ENCODE results near the gene DAAM1. TPM values are rescaled to one million over a fixed set of nuclear protein-coding genes. Genes with fewer than 3 reads are reported as not detected.

Gene DAAM1
- total RNA-seq, 1 donor from 2014 or later = 39.5 TPM

DNA sequence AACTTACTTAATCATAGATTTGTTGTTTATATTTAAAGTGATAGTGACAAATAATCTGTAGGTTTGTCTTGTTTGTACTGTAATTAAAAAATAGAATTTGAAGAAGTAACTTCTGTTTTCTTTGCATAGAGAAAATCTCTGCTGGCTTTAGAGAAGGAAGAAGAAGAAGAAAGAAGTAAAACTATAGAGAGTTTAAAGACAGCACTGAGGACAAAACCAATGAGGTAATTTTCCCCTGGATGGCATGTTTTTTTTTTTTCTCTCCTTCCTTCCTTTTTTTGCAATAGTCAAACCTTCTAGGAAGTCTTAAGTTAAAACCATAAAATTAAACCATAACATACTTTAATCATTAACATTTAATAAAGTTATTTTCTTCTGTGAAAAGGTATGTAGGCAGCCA lies 131.9 kb downstream of the DAAM1 start:
- no peaks in the 10 kb centered on the region for H3K36me3 ChIP-seq
- H3K27me3 ChIP-seq = no peaks in the 10 kb centered on the region
- no peak overlapping the region for H3K4me3 ChIP-seq
- H2AFZ ChIP-seq (replicated peaks) = no peak overlapping the region
- TF ChIP-seq, protein P1, sequence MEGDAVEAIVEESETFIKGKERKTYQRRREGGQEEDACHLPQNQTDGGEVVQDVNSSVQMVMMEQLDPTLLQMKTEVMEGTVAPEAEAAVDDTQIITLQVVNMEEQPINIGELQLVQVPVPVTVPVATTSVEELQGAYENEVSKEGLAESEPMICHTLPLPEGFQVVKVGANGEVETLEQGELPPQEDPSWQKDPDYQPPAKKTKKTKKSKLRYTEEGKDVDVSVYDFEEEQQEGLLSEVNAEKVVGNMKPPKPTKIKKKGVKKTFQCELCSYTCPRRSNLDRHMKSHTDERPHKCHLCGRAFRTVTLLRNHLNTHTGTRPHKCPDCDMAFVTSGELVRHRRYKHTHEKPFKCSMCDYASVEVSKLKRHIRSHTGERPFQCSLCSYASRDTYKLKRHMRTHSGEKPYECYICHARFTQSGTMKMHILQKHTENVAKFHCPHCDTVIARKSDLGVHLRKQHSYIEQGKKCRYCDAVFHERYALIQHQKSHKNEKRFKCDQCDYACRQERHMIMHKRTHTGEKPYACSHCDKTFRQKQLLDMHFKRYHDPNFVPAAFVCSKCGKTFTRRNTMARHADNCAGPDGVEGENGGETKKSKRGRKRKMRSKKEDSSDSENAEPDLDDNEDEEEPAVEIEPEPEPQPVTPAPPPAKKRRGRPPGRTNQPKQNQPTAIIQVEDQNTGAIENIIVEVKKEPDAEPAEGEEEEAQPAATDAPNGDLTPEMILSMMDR (IDR thresholded peaks at IDR 0.05) = no peak
- no peak for TF ChIP-seq EZH2 (IDR thresholded peaks at IDR 0.05)
- TF ChIP-seq EZH2phosphoT487 (IDR thresholded peaks at IDR 0.05) = no peak
- Mint-ChIP-seq H3K4me3 (no peak overlapping the region), H3K4me1 (peaks cover 22% of the 10 kb centered on the region), H3K27me3 (ENCODE audit: insufficient read depth, low read depth) (no peaks in the 10 kb centered on the region), H3K27ac (no peak overlapping the region), H3K36me3 (peaks cover 12% of the 10 kb centered on the region), H3K9me3 (no peaks in the 10 kb centered on the region)
- DNase-seq (ENCODE audit: low spot score) = no peak
- H3K9me3 ChIP-seq (ENCODE audit: low read depth) = no peaks in the 10 kb centered on the region
- no peaks in the 10 kb centered on the region for H3K79me2 ChIP-seq (ENCODE audit: low read depth)
- no peak overlapping the region for H3K4me2 ChIP-seq
- H3F3A ChIP-seq (ENCODE audit: low read depth) = no peaks in the 10 kb centered on the region
- H3K9ac ChIP-seq = no peak overlapping the region
- no peaks in the 10 kb centered on the region for H4K20me1 ChIP-seq (ENCODE audit: low read depth)
- no peak overlapping the region for H3K27ac ChIP-seq
- peaks cover 2% of the 10 kb centered on the region for H3K4me1 ChIP-seq

DNA sequence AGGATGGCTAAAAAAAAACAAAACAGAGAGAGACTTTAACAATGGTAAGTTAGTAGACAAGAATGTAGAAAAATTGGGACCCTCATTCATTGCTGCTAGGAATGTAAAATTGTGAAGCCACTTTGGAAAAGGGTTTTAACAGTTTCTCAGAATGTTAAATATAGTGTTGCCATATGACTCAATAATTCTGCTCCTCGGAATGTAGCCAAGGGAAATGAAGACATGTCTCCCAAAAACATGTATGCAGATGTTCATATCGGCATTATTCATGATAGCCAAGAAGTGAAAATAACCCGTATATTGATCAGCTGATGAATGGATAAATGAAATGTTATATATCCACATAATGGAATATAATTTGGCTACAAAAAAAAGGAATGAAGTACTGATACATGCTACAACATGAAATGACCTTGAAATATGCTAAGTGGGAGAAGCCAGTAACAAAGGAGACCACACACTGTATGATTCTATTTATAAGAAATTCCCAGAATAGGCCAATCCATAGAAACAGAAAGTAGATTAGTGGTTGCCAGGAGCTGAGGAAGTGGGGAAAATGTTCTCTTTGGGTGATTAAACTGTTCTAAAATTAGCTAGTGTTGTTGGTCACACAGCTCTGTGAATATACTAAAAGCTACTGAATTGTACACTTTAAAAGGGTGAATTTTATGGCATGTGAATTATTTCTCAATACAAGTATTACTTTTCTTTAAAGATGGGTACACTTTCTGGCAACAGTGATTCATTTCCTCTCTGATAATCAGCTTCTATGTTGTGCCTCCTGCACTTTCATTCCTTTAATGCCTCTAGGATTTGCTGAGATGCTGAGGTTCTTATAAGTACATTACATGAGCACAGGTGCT lies 132.5 kb downstream of the DAAM1 start:
- Histone ChIP-seq H3K4me2 (no peak overlapping the region), H3K9ac (no peak overlapping the region), H3K27ac (no peak overlapping the region)

DNA sequence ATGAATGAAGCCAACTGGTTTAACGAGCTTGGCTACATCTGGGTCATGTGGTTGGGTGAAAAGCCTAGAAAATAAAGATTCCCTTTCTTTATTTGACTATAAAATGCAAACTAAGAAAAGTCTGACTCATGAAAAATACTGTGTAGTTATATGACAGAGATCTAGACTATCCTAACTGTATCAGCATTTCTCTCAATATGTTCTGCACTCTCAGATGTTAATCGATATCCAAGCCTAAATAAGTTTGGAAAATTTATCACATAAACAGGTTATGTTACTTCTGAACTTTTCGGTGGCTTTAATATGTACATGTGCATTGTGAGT lies 133.1 kb downstream of the DAAM1 start:
- Histone ChIP-seq H3K27me3 (no peaks in the 10 kb centered on the region), H3K4me1 (peaks cover 2% of the 10 kb centered on the region), H2AFZ (replicated peaks) (no peak overlapping the region), H3K9me3 (ENCODE audit: low read depth) (no peaks in the 10 kb centered on the region), H3K4me3 (no peak overlapping the region), H3F3A (ENCODE audit: low read depth) (no peaks in the 10 kb centered on the region), H3K79me2 (ENCODE audit: low read depth) (no peaks in the 10 kb centered on the region), H3K4me2 (no peak overlapping the region), H3K9ac (no peak overlapping the region), H4K20me1 (ENCODE audit: low read depth) (no peaks in the 10 kb centered on the region), H3K27ac (no peak overlapping the region), H3K36me3 (peaks cover 3% of the 10 kb centered on the region)
- Mint-ChIP-seq H3K27me3 (ENCODE audit: insufficient read depth, low read depth) (no peaks in the 10 kb centered on the region), H3K4me1 (peaks cover 22% of the 10 kb centered on the region), H3K36me3 (peaks cover 11% of the 10 kb centered on the region), H3K9me3 (no peaks in the 10 kb centered on the region), H3K27ac (no peak overlapping the region), H3K4me3 (no peak overlapping the region)
- DNase-seq (ENCODE audit: low spot score) = no peak
- no peak for TF ChIP-seq EZH2phosphoT487 (IDR thresholded peaks at IDR 0.05)
- TF ChIP-seq, protein P1 (IDR thresholded peaks at IDR 0.05) = no peak
- no peak for TF ChIP-seq EZH2 (IDR thresholded peaks at IDR 0.05)

More for the DNA sequence above, 132.5 kb downstream of the DAAM1 start:
- H3K4me3 Mint-ChIP-seq = no peak overlapping the region
- TF ChIP-seq EZH2phosphoT487 (IDR thresholded peaks at IDR 0.05) (no peak), EZH2 (IDR thresholded peaks at IDR 0.05) (no peak)
- TF ChIP-seq, protein P1 (IDR thresholded peaks at IDR 0.05) = no peak
- H3K4me1 Mint-ChIP-seq = peaks cover 22% of the 10 kb centered on the region
- Histone ChIP-seq H3K9me3 (ENCODE audit: low read depth) (no peaks in the 10 kb centered on the region), H3K4me3 (no peak overlapping the region), H3K36me3 (no peaks in the 10 kb centered on the region), H3K27me3 (no peaks in the 10 kb centered on the region), H2AFZ (replicated peaks) (no peak overlapping the region), H3K79me2 (ENCODE audit: low read depth) (no peaks in the 10 kb centered on the region), H4K20me1 (ENCODE audit: low read depth) (no peaks in the 10 kb centered on the region), H3K4me1 (peaks cover 2% of the 10 kb centered on the region), H3F3A (ENCODE audit: low read depth) (no peaks in the 10 kb centered on the region)
- no peak for DNase-seq (ENCODE audit: low spot score)
- no peaks in the 10 kb centered on the region for H3K27me3 Mint-ChIP-seq (ENCODE audit: insufficient read depth, low read depth)
- peaks cover 9% of the 10 kb centered on the region for H3K36me3 Mint-ChIP-seq
- H3K9me3 Mint-ChIP-seq = no peaks in the 10 kb centered on the region
- no peak overlapping the region for H3K27ac Mint-ChIP-seq
